IMR-90 (cell line): Measurements from ENCODE around the gene SLC27A3. TPM values are rescaled to one million over a fixed set of nuclear protein-coding genes. Genes with fewer than 3 reads are reported as not detected.
A peak's percentile ranks its signal among the peaks of the same experiment; 100 is the strongest.

Experiments used
- ATAC-seq: fragments of 200-7000 bp; cut with Tn5 transposase; 2 replicates; pipeline ENCODE4 v1.9.1; 2020; ENCODE audit warnings: low read depth, mild to moderate bottlenecking, moderate library complexity
- BruUV-seq: library from RNA; stranded (reverse); fragments of 400-500 nt; replicated peaks from 2 replicates; lab custom pipeline; 2021; lab: Mats Ljungman, UMichigan
- CTCF ChIA-PET: fragments of 300-600 bp; formaldehyde crosslinking; extraction: SDS; loops from one replicate; lab custom pipeline; 2021; ENCODE audit warnings: antibody characterized with exemption; lab: Yijun Ruan, JAX
- POLR2A ChIA-PET: fragments of 300-600 bp; sonication (Branson Sonifier 250); formaldehyde crosslinking; loops from one replicate; lab custom pipeline; 2022; ENCODE audit warnings: antibody characterized with exemption; ENCODE audit not compliant: unreplicated experiment; lab: Charles Lee
- DNase-seq: peaks from one replicate; pipeline ENCODE4 v3.0.0; 2013
- H2AFZ ChIP-seq: replicated peaks from 2 replicates; pipeline ENCODE3; 2013; ENCODE audit warnings: low read length, mild to moderate bottlenecking; ENCODE audit not compliant: poor library complexity
- H2AK5ac ChIP-seq: 2 replicates; pipeline ENCODE4 v1.6.1; 2013; ENCODE audit warnings: low read depth, low read length, inconsistent platforms
- H2AK9ac ChIP-seq: replicated peaks from 2 replicates; pipeline ENCODE3; 2013; ENCODE audit warnings: mild to moderate bottlenecking, low read depth, low read length, moderate library complexity; ENCODE audit not compliant: poor library complexity
- H2BK120ac ChIP-seq: 2 replicates; pipeline ENCODE4 v1.6.1; 2013; ENCODE audit warnings: low read depth, low read length, inconsistent platforms
- H2BK15ac ChIP-seq: 3 replicates; pipeline ENCODE4 v1.6.1; 2013; ENCODE audit warnings: low read depth, low read length, inconsistent platforms
- H2BK20ac ChIP-seq: 2 replicates; pipeline ENCODE4 v1.6.1; 2013; ENCODE audit warnings: low read depth, mild to moderate bottlenecking, inconsistent platforms, low read length, moderate library complexity
- H2BK5ac ChIP-seq: 2 replicates; pipeline ENCODE4 v1.6.1; 2013; ENCODE audit warnings: mild to moderate bottlenecking, low read depth, low read length, inconsistent platforms; ENCODE audit not compliant: poor library complexity, severe bottlenecking
- H3K14ac ChIP-seq: replicated peaks from 2 replicates; pipeline ENCODE4 v1.6.1; 2013; ENCODE audit warnings: low read depth, low read length, inconsistent platforms
- H3K18ac ChIP-seq: 2 replicates; pipeline ENCODE4 v1.6.1; 2013; ENCODE audit warnings: low read depth, low read length, control low read depth
- H3K23ac ChIP-seq: 2 replicates; pipeline ENCODE4 v1.6.1; 2013; ENCODE audit warnings: low read depth, low read length, inconsistent platforms
- H3K27ac ChIP-seq: 2 replicates; pipeline ENCODE4 v1.5.1; 2013; ENCODE audit warnings: mild to moderate bottlenecking, control low read depth, low read length; ENCODE audit not compliant: insufficient read depth
- H3K27me3 ChIP-seq: 2 replicates; pipeline ENCODE4 v1.6.1; 2013; ENCODE audit warnings: low read length; ENCODE audit not compliant: control insufficient read depth, insufficient read depth
- H3K36me3 ChIP-seq: 2 replicates; pipeline ENCODE4 v1.6.1; 2013; ENCODE audit warnings: low read length, mixed read lengths; ENCODE audit not compliant: control insufficient read depth, insufficient read depth
- H3K4ac ChIP-seq: 2 replicates; pipeline ENCODE4 v1.6.1; 2013; ENCODE audit warnings: low read depth, low read length, inconsistent platforms
- H3K4me1 ChIP-seq: 2 replicates; pipeline ENCODE4 v1.6.1; 2013; ENCODE audit warnings: low read length, mixed read lengths; ENCODE audit not compliant: control insufficient read depth, insufficient read depth
- H3K4me2 ChIP-seq: 2 replicates; pipeline ENCODE4 v1.6.1; 2013; ENCODE audit warnings: low read depth, mild to moderate bottlenecking, control low read depth, low read length, moderate library complexity
- H3K4me3 ChIP-seq: 2 replicates; pipeline ENCODE4 v1.5.1; 2013; ENCODE audit warnings: low read depth, mild to moderate bottlenecking, control low read depth, low read length, moderate library complexity; ENCODE audit not compliant: insufficient read depth
- H3K56ac ChIP-seq: 2 replicates; pipeline ENCODE4 v1.6.1; 2013; ENCODE audit warnings: low read length, inconsistent platforms; ENCODE audit not compliant: insufficient read depth; ENCODE audit errors: extremely low read depth
- H3K79me1 ChIP-seq, 2 experiments: 2 replicates each; pipeline ENCODE4 v1.6.1; 2013; ENCODE audit warnings: low read length in 2 of 2, inconsistent platforms in 1 of 2, low read depth in 1 of 2
- H3K9ac ChIP-seq: 2 replicates; pipeline ENCODE4 v1.6.1; 2013; ENCODE audit warnings: low read depth, low read length, control low read depth
- H3K9me1 ChIP-seq: 2 replicates; pipeline ENCODE4 v1.6.1; 2013; ENCODE audit warnings: low read length, inconsistent platforms; ENCODE audit not compliant: insufficient read depth
- H3K9me3 ChIP-seq: 2 replicates; pipeline ENCODE4 v1.6.1; 2013; ENCODE audit warnings: low read length; ENCODE audit not compliant: control insufficient read depth, insufficient read depth
- H4K20me1 ChIP-seq: 2 replicates; pipeline ENCODE4 v1.6.1; 2013; ENCODE audit warnings: low read length, inconsistent platforms; ENCODE audit not compliant: insufficient read depth
- H4K5ac ChIP-seq: 2 replicates; pipeline ENCODE4 v1.6.1; 2013; ENCODE audit warnings: mild to moderate bottlenecking, low read depth, low read length, control low read depth
- H4K8ac ChIP-seq, 2 experiments: 2 replicates each; pipeline ENCODE4 v1.6.1; 2013; ENCODE audit warnings: low read depth in 2 of 2, low read length in 2 of 2, control low read depth in 1 of 2, inconsistent platforms in 1 of 2
- H4K91ac ChIP-seq: 2 replicates; pipeline ENCODE4 v1.6.1; 2013; ENCODE audit warnings: low read depth, low read length, inconsistent platforms; ENCODE audit not compliant: insufficient read depth
- BHLHE40 ChIP-seq: fragments of 150-350 bp; IDR thresholded peaks from 2 replicates; pipeline ENCODE4 v1.6.1; 2016; ENCODE audit warnings: mild to moderate bottlenecking, low read depth, low read length
- CEBPB ChIP-seq: IDR thresholded peaks from 2 replicates; pipeline ENCODE4 v1.6.1; 2012; ENCODE audit warnings: low read depth, low read length, improper control_type of control experiment
- WGBS, 2 experiments: methylation state at CpG; one replicate each; pipeline versions ENCODE4 v1.1.5 to v1.1.7; 2013; ENCODE audit warnings: missing lambda C conversion rate in 2 of 2; ENCODE audit not compliant: insufficient read length in 1 of 2; ENCODE audit errors: extremely low coverage in 2 of 2; 5-methylcytosine and 5-hydroxymethylcytosine counted together
- dilution Hi-C: fragments of 300-500 bp; cut with HindIII; formaldehyde crosslinking; loops from one replicate; pipeline ENCODE4 v1.14.3; 2018; ENCODE audit warnings: low sequenced_read_pairs; ENCODE audit not compliant: unreplicated experiment
- in situ Hi-C: fragments of 300-500 bp; cut with MboI; formaldehyde crosslinking; loops from 3 replicates; pipeline ENCODE4 v1.14.3; 2019; ENCODE audit warnings: low sequenced_read_pairs, inconsistent platforms, mixed read lengths
- intact Hi-C: fragments of 100-400 bp; cut with micrococcal nuclease; formaldehyde crosslinking; loops from 2 replicates; pipeline ENCODE4 v1.10.0; 2022
- polyA plus RNA-seq, 3 experiments: library from polyadenylated mRNA; depleted of rRNA; stranded (reverse); fragments of >200 nt; gene quantifications; 2 replicates each; pipeline ENCODE4 v1.2.3, GENCODE V29; 2012; ENCODE audit warnings: low replicate concordance in 1 of 3
- total RNA-seq: library from RNA; depleted of rRNA; stranded (reverse); fragments of >200 nt; gene quantifications from 2 replicates; pipeline ENCODE4 v1.2.3, GENCODE V29; 2012

Gene SLC27A3
- total and polyA plus RNA-seq, 2 of the 4 experiments (the other 2 are of a cell fraction) = 3.2 to 9.3 TPM

- BruUV-seq = no TSS peak
- no peak overlapping the region for H3K27ac ChIP-seq
- no peak overlapping the region for H3K23ac ChIP-seq
- H3K18ac ChIP-seq = no peak overlapping the region
- H2BK120ac ChIP-seq = no peak overlapping the region; the same call in 1 of the 2 replicates
- ATAC-seq (no peak), DNase-seq (no peak)
- no peak overlapping the region for H2AFZ ChIP-seq
- intact Hi-C loops (loop anchor here (10.0 kb wide), 1 partner anchor 130 kb away; the partner anchor contains the start of gene GATAD2B), in situ Hi-C loops (loop anchor here (5.0 kb wide), 1 partner anchor 153 kb away; the partner anchor contains the start of gene DENND4B), dilution Hi-C loops (no loop called here)
- no peak overlapping the region for H2BK20ac ChIP-seq
- H3K4ac ChIP-seq = peak overlapping the region; percentile 29; the same call in 1 of the 2 replicates
- no peak overlapping the region for H2BK5ac ChIP-seq
- H3K4me1 ChIP-seq = peaks cover 7% of the 10 kb centered on the region
- H2BK15ac ChIP-seq = no peak overlapping the region
- H3K9me1 ChIP-seq = peaks cover 8% of the 10 kb centered on the region
- no peaks in the 10 kb centered on the region for H3K9me3 ChIP-seq
- H3K27me3 ChIP-seq = no peaks in the 10 kb centered on the region
- H2AK5ac ChIP-seq = peak overlapping the region; percentile 28; the same call in 1 of the 2 replicates
- H3K9ac ChIP-seq = no peak overlapping the region
- no peak overlapping the region for H3K14ac ChIP-seq
- WGBS, 2 experiments = 67% methylated on average over 1 of the region's 14 CpGs; no CpG with 5 or more reads in 1 of the 2 experiments
- no peak overlapping the region for H2AK9ac ChIP-seq
- no peak overlapping the region for H3K56ac ChIP-seq
- no peak overlapping the region for H4K8ac ChIP-seq
- H3K4me2 ChIP-seq = no peak overlapping the region
- no peak overlapping the region for H3K4me3 ChIP-seq
- H4K91ac ChIP-seq = no peak overlapping the region
- no peaks in the 10 kb centered on the region for H4K20me1 ChIP-seq
- ChIA-PET POLR2A (interaction anchor here (0.6 kb wide), 1 partner anchor 27 kb away, joined by 4 read pairs; no protein-coding TSS in a partner anchor), CTCF (no interaction called here)
- no peaks in the 10 kb centered on the region for H3K36me3 ChIP-seq
- H4K5ac ChIP-seq = no peak overlapping the region
- TF ChIP-seq BHLHE40 = no peak
- TF ChIP-seq CEBPB = no peak
- H3K79me1 ChIP-seq = 0 out of 4 replicates have a peak, but pooled peaks cover 0 to 3% of the 10 kb centered on the region in 2 experiments
Observed at GRCh38 chr1:153794624-153795329, 19.6 kb downstream of the SLC27A3 start.
